Lower lobe of right lung (tissue), 2 donors: ENCODE results near the gene GOLGA1. TPM values are rescaled to one million over a fixed set of nuclear protein-coding genes. Genes with fewer than 3 reads are reported as not detected.

Experiments
- ATAC-seq, 2 donors: fragments of 200-7000 bp; cut with Tn5 transposase; one replicate each; pipeline ENCODE4 v1.9.1; 2020 to 2022; ENCODE audit warnings: mild to moderate bottlenecking in 2 of 2, moderate library complexity in 2 of 2
- DNase-seq: peaks from one replicate; pipeline ENCODE4 v3.0.0-alpha.2; 2020
- H3K27ac ChIP-seq: fragments of 200-600 bp; one replicate; pipeline ENCODE4 v1.8.0; 2022
- H3K27me3 ChIP-seq: fragments of 200-600 bp; one replicate; pipeline ENCODE4 v1.8.0; 2022; ENCODE audit warnings: low read depth
- H3K36me3 ChIP-seq: fragments of 200-600 bp; one replicate; pipeline ENCODE4 v1.8.0; 2022; ENCODE audit warnings: mild to moderate bottlenecking
- H3K4me1 ChIP-seq: fragments of 200-600 bp; one replicate; pipeline ENCODE4 v1.8.0; 2022
- H3K4me3 ChIP-seq: fragments of 200-600 bp; one replicate; pipeline ENCODE4 v1.8.0; 2022; ENCODE audit warnings: mild to moderate bottlenecking
- H3K9me3 ChIP-seq: fragments of 200-600 bp; one replicate; pipeline ENCODE4 v1.8.0; 2022
- CTCF ChIP-seq: fragments of 200-600 bp; IDR thresholded peaks from one replicate; pipeline ENCODE4 v1.8.0; 2022; ENCODE audit warnings: antibody characterized with exemption, mild to moderate bottlenecking
- intact Hi-C: fragments of 100-400 bp; cut with DNase I; formaldehyde crosslinking; loops from one replicate; pipeline ENCODE4 v1.11.0; 2022
- total RNA-seq: library from RNA; stranded (reverse); fragmentation: NEBNext Ultra II Directional; extraction: Animal tissue kit (Norgen Biotek cat#: 25700); gene quantifications from one replicate; pipeline ENCODE4 v1.2.1, GENCODE V29; 2021
- donor health status: DM: no; HTN: yes; CAD: no; lungs with severe emphysema.

Gene GOLGA1
- total RNA-seq, 1 donor from 2014 or later = 24.6 TPM

- Histone ChIP-seq H3K9me3 (no peaks in the 10 kb centered on the region), H3K4me3 (no peak overlapping the region), H3K27ac (no peak overlapping the region), H3K36me3 (no peaks in the 10 kb centered on the region), H3K27me3 (no peaks in the 10 kb centered on the region), H3K4me1 (peaks cover 35% of the 10 kb centered on the region)
- ATAC-seq (peak; percentile 40 to 55), DNase-seq (no peak)
- intact Hi-C loops = no loop called here
- TF ChIP-seq CTCF = no peak
These were observed 105.8 kb downstream of the GOLGA1 start for GRCh38 chr9:124835026-124835557.

GRCh38 chr9:124834591-124834990 is 106.3 kb downstream of the GOLGA1 start:
- Histone ChIP-seq H3K4me1 (peaks cover 35% of the 10 kb centered on the region), H3K27ac (no peak overlapping the region), H3K27me3 (no peaks in the 10 kb centered on the region), H3K36me3 (no peaks in the 10 kb centered on the region), H3K4me3 (no peak overlapping the region), H3K9me3 (no peaks in the 10 kb centered on the region)
- ATAC-seq (peak; percentile 37 to 51), DNase-seq (no peak)
- intact Hi-C loops = no loop called here
- TF ChIP-seq CTCF = no peak

GRCh38 chr9:124831642-124832364 is 109.1 kb downstream of the GOLGA1 start:
- TF ChIP-seq CTCF = no peak
- Histone ChIP-seq H3K27ac (peak overlapping the region; percentile 27), H3K36me3 (no peaks in the 10 kb centered on the region), H3K27me3 (no peaks in the 10 kb centered on the region), H3K9me3 (no peaks in the 10 kb centered on the region), H3K4me3 (no peak overlapping the region), H3K4me1 (peaks cover 35% of the 10 kb centered on the region)
- peak in 1 of 2 donors; percentile 42 for ATAC-seq
- intact Hi-C loops = no loop called here
- DNase-seq = no peak

GRCh38 chr9:124830593-124830992 is 110.3 kb downstream of the GOLGA1 start:
- TF ChIP-seq CTCF = no peak
- ATAC-seq (no peak), DNase-seq (no peak)
- H3K27me3 ChIP-seq = no peaks in the 10 kb centered on the region
- H3K9me3 ChIP-seq = no peaks in the 10 kb centered on the region
- no peak overlapping the region for H3K27ac ChIP-seq
- intact Hi-C loops = no loop called here
- no peaks in the 10 kb centered on the region for H3K36me3 ChIP-seq
- H3K4me1 ChIP-seq = peaks cover 32% of the 10 kb centered on the region
- no peak overlapping the region for H3K4me3 ChIP-seq

GRCh38 chr9:124829334-124829669 is 111.6 kb downstream of the GOLGA1 start:
- H3K27ac ChIP-seq = no peak overlapping the region
- no peak for ATAC-seq
- H3K27me3 ChIP-seq = no peaks in the 10 kb centered on the region
- no peak overlapping the region for H3K4me3 ChIP-seq
- no peak for DNase-seq
- no peak for TF ChIP-seq CTCF
- intact Hi-C loops = no loop called here
- H3K9me3 ChIP-seq = no peaks in the 10 kb centered on the region
- peaks cover 19% of the 10 kb centered on the region for H3K4me1 ChIP-seq
- no peaks in the 10 kb centered on the region for H3K36me3 ChIP-seq
